HepG2 (cell line): ENCODE results near the gene LAMA5.

ENCODE experiments used
- GATA4 ChIP-seq: sonication (generic); IDR thresholded peaks from 2 replicates; pipeline ENCODE4 v1.6.1; 2016; ENCODE audit warnings: antibody characterized with exemption, low read depth, borderline replicate concordance
- GZF1 ChIP-seq: sonication (generic); formaldehyde crosslinking; IDR thresholded peaks from 2 replicates; pipeline ENCODE4 v1.5.1; 2020; ENCODE audit warnings: mild to moderate bottlenecking, missing genetic modification reagents
- HINFP ChIP-seq: sonication (generic); formaldehyde crosslinking; IDR thresholded peaks from 2 replicates; pipeline ENCODE4 v1.4.0; 2020; ENCODE audit warnings: low read depth, mild to moderate bottlenecking, missing genetic modification reagents
- HNF4G ChIP-seq, 2 experiments: sonication (generic) in 1 of 2; formaldehyde crosslinking in 1 of 2; IDR thresholded peaks; 2 replicates each; pipeline versions ENCODE4 v1.4.0 to v1.6.1; 2011 to 2020; ENCODE audit warnings: borderline replicate concordance in 2 of 2, low read depth in 2 of 2, mild to moderate bottlenecking in 2 of 2, low read length in 1 of 2, missing genetic modification reagents in 1 of 2, moderate library complexity in 1 of 2
- KAT8 ChIP-seq: IDR thresholded peaks from 2 replicates; pipeline ENCODE4 v1.6.1; 2016; ENCODE audit warnings: missing genetic modification reagents, missing compliant biosample characterization
- POLR2AphosphoS5 ChIP-seq: IDR thresholded peaks from 2 replicates; pipeline ENCODE4 v1.6.1; 2012; ENCODE audit warnings: low read depth, low read length
- RFX5 ChIP-seq: IDR thresholded peaks from 2 replicates; pipeline ENCODE4 v1.6.1; 2011; ENCODE audit warnings: low read depth, low read length, improper control_type of control experiment
- ZNF207 ChIP-seq: fragments of 450-650 bp; IDR thresholded peaks from 2 replicates; pipeline ENCODE4 v1.6.1; 2016; ENCODE audit warnings: antibody characterized with exemption, borderline replicate concordance
- TF ChIP-seq, protein P1 (sequence below): sonication (generic); formaldehyde crosslinking; IDR thresholded peaks from 2 replicates; pipeline ENCODE4 v1.4.0; 2020; ENCODE audit warnings: low read depth, mild to moderate bottlenecking, missing genetic modification reagents
- TF ChIP-seq, protein P2 (sequence below): sonication (generic); formaldehyde crosslinking; IDR thresholded peaks from 2 replicates; pipeline ENCODE4 v1.5.0; 2020; ENCODE audit warnings: mild to moderate bottlenecking, missing genetic modification reagents, moderate library complexity

DNA sequence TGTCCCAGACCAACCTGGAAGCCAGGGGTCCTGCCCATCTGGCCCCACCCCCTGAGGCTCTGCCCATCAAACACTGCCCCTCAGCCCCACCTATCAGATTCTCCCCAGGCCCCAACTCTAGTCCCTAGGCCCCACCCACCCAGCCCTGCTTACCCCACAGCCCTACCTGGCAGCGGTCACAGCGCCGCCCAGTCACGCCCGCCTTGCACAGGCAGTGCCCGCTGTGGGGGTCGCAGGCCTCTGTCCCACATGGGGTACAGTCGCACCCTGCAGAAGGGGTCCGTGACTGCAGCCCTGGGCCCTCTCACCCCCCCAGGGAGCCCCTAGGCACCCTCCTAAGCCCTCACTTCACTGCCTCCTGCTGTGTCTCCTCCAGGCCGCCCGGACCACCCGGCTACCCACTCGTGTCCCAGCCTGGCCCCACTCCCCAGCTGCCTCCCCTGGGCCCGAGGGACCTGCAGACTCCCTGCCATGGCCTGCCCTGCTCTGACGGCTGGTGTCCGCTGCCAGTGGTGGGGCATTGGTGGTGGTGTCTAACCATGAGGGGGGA lies 44.5 kb downstream of the LAMA5 start:
- no peak for TF ChIP-seq KAT8
- no peak for TF ChIP-seq GATA4
- TF ChIP-seq, protein P1, sequence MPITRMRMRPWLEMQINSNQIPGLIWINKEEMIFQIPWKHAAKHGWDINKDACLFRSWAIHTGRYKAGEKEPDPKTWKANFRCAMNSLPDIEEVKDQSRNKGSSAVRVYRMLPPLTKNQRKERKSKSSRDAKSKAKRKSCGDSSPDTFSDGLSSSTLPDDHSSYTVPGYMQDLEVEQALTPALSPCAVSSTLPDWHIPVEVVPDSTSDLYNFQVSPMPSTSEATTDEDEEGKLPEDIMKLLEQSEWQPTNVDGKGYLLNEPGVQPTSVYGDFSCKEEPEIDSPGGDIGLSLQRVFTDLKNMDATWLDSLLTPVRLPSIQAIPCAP (CRISPR knock-in tag): no peak
- TF ChIP-seq, protein P2, sequence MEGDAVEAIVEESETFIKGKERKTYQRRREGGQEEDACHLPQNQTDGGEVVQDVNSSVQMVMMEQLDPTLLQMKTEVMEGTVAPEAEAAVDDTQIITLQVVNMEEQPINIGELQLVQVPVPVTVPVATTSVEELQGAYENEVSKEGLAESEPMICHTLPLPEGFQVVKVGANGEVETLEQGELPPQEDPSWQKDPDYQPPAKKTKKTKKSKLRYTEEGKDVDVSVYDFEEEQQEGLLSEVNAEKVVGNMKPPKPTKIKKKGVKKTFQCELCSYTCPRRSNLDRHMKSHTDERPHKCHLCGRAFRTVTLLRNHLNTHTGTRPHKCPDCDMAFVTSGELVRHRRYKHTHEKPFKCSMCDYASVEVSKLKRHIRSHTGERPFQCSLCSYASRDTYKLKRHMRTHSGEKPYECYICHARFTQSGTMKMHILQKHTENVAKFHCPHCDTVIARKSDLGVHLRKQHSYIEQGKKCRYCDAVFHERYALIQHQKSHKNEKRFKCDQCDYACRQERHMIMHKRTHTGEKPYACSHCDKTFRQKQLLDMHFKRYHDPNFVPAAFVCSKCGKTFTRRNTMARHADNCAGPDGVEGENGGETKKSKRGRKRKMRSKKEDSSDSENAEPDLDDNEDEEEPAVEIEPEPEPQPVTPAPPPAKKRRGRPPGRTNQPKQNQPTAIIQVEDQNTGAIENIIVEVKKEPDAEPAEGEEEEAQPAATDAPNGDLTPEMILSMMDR (CRISPR knock-in tag): no peak
- no peak for TF ChIP-seq GZF1 (CRISPR knock-in tag)
- no peak for TF ChIP-seq HNF4G (IDR thresholded peaks at IDR 0.05; ENCODE audit: borderline replicate concordance, low read depth, low read length)
- TF ChIP-seq HNF4G (CRISPR knock-in tag; IDR thresholded peaks at IDR 0.05; ENCODE audit: borderline replicate concordance, low read depth): no peak
- no peak for TF ChIP-seq POLR2AphosphoS5
- TF ChIP-seq ZNF207: no peak
- no peak for TF ChIP-seq RFX5
- TF ChIP-seq HINFP (CRISPR knock-in tag): no peak
